GM12865 (cell line): Measurements from ENCODE around the gene EXOC3L1.

ENCODE experiments used
- DNase-seq: peaks from one replicate; pipeline ENCODE4 v3.0.0; 2010; ENCODE audit warnings: low read depth
- H3K4me3 ChIP-seq: 2 replicates; pipeline ENCODE4 v1.5.1; 2011; ENCODE audit warnings: mild to moderate bottlenecking, low read depth, low read length, control low read depth
- TF ChIP-seq, protein P1 (sequence below): IDR thresholded peaks from 2 replicates; pipeline ENCODE4 v1.5.1; 2011; ENCODE audit warnings: low read length, control low read depth, low read depth, inconsistent platforms; ENCODE audit not compliant: insufficient read depth; ENCODE audit errors: missing control alignments

Gene EXOC3L1

DNA sequence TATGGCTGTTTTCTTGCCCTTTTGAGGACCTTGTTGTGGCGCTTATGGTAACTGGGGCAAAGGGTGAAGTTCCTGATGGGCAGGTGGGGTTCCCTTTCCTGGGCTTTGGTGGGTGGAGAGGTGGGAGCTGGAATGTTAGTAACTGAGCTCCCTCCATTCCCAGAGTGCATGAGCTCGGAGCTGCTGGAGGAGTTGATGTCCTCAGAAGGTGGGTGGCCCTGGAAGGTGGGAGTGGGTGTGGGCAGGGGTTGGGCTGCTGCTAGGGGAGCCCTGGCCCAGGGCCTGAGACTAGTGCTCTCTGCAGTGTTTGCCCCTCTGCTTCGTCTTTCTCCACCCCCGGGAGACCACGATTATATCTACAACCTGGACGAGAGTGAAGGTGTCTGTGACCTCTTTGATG is 7.8 kb upstream of the EXOC3L1 start:
- TF ChIP-seq, protein P1, sequence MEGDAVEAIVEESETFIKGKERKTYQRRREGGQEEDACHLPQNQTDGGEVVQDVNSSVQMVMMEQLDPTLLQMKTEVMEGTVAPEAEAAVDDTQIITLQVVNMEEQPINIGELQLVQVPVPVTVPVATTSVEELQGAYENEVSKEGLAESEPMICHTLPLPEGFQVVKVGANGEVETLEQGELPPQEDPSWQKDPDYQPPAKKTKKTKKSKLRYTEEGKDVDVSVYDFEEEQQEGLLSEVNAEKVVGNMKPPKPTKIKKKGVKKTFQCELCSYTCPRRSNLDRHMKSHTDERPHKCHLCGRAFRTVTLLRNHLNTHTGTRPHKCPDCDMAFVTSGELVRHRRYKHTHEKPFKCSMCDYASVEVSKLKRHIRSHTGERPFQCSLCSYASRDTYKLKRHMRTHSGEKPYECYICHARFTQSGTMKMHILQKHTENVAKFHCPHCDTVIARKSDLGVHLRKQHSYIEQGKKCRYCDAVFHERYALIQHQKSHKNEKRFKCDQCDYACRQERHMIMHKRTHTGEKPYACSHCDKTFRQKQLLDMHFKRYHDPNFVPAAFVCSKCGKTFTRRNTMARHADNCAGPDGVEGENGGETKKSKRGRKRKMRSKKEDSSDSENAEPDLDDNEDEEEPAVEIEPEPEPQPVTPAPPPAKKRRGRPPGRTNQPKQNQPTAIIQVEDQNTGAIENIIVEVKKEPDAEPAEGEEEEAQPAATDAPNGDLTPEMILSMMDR, result no peak
- no peak for DNase-seq
- H3K4me3 ChIP-seq, result no peak overlapping the region

DNA sequence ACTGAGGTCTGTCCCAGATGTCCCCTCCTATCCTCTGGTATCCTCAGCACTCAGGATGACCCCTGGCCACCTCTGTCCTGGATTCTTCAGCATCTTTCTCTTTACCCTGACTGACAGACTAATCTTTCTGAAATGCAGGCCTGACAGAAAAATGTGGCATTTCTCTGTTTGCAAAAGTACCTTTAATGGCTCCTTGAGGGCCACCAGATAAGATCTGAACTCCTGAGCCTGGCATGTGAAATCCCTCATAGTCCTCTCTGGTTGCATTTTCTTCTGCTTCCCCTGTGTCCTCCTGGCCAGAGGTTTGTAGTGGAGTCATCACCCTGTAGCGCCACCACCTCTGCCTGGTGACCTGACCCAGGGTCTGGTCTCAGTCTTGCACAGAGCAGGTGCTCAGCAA is 6.9 kb upstream of the EXOC3L1 start:
- TF ChIP-seq, protein P1, result no peak
- no peak overlapping the region for H3K4me3 ChIP-seq
- DNase-seq, result no peak

DNA sequence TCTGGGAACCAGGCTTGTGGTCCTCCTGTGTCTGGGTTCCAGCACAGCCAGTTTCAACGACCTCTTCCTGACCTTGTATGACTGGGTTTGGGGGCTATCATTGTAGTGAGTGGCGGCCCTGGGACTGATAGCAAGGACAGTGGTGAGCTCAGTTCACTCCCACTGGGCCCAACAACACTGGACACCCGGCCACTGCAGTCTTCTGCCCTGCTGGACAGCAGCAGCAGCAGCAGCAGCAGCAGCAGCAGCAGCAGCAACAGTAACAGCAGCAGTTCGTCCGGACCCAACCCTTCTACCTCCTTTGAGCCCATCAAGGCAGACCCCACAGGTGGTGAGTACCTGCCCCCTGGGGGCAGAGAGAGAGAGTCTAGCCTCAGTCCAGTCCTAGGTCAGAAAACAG is 5.7 kb upstream of the EXOC3L1 start:
- no peak overlapping the region for H3K4me3 ChIP-seq
- DNase-seq, result no peak
- TF ChIP-seq, protein P1, result no peak

DNA sequence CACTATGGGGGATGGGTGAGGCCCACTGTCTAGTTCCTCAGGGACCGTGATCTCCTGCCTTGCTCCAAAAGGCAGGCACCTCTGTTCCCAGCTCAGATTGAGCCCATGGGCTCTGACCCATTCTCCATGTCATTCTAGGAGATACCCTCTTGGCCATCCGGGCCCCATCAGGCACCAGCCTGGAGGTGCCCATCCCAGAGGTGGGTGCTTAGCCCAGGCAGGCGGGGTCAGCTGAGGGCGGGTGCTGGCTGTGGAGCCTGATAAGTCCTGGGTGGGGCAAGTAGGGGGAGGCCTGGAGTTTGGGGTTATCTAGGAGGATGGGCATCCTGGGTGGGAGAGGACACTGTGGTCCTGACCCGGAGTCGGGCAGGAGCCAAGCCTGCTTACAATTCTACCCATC is 4.3 kb upstream of the EXOC3L1 start:
- TF ChIP-seq, protein P1, result no peak
- no peak overlapping the region for H3K4me3 ChIP-seq
- no peak for DNase-seq

DNA sequence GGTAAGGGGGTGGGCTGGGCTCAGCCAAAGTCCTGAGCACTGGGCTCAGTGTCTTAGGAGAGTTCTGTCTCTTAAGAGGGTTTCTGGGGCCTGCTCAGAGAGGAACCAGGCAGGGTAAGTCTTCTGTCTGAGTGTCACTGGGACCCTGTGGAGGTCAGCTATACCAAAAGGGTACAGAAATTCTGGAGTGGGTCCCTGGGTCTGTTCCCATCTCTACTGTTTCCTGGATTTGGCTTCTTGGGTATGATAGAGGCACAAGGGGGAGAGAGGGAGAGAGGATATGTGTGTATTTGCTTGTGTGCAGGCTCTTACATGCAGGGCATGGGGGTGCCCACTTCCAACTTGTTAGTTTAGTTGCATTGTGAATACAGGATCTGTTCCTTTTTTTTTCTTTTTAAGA is 3.6 kb upstream of the EXOC3L1 start:
- TF ChIP-seq, protein P1, result no peak
- no peak for DNase-seq
- peak overlapping the region; percentile 95 for H3K4me3 ChIP-seq

DNA sequence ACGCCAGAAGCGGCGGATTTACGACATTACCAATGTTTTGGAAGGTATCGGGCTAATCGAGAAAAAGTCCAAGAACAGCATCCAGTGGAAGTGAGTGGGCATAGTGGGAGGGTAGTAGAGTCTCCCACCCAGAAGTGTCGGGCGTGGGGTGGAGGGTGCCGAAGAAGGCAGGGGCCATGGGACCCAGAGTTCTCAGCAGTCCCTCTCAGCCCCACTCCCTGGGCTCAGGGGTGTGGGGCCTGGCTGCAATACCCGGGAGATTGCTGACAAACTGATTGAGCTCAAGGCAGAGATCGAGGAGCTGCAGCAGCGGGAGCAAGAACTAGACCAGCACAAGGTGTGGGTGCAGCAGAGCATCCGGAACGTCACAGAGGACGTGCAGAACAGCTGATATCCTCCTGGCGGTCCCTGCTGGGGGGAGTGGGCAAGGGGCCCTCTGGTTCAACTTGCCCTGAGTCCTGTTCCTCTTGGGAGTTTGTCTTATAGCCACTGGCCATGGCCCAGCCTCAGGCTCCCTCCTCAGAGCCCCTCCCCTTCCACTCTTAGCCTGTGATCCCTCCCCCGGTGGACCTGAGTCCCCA is 2.9 kb upstream of the EXOC3L1 start:
- TF ChIP-seq, protein P1, result no peak
- H3K4me3 ChIP-seq, result peak overlapping the region; percentile 95
- no peak for DNase-seq

DNA sequence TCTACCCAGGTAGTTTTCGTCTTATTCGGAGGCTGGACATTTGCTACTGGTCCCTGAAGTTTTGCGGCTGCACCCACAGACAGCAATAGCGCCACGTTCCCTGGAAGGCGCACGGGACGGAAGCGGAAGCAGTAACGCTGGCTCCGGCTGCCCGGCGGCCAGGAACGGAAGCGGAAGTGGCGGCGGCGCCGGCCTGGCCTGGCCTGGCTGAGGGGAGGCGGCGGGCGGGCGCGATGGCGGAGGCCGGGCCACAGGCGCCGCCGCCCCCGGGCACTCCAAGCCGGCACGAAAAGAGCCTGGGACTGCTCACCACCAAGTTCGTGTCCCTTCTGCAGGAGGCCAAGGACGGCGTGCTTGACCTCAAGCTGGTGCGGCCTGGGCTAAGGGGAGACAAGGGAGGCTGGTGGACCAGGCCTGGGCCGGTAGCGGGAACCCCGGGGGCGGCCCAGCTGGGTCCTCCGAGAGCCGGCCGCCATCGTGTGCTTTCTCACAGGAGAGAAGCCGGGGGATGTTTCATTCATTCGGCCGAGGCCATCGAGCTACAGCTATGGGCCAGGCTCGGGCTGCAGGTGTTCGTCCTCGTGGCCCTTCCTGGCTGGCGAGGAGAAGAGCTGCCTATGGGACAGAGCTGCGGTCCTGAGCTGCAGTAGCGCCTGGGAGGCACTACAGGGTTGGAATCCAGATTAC is 2.2 kb upstream of the EXOC3L1 start, which contains the start of gene E2F4:
TSS of gene E2F4 (plus strand) at position 161 of the 687 bp plus-strand sequence. CDS start at position 234, 73 bp downstream.
- TF ChIP-seq, protein P1, result no peak
- DNase-seq, result peak; percentile 95
- peak within 1 kb of the TSS; percentile 95 for H3K4me3 ChIP-seq
